CD4-positive, alpha-beta T cell treated with Interleukin-2 at 100 ng/mL for 4 hours (primary cell): ENCODE measurements around the gene UBA6.

Experiments used
- DNase-seq: peaks from one replicate; pipeline ENCODE4 v3.0.0-alpha.2; 2020; ENCODE audit warnings: low spot score

UBA6 gene

DNA sequence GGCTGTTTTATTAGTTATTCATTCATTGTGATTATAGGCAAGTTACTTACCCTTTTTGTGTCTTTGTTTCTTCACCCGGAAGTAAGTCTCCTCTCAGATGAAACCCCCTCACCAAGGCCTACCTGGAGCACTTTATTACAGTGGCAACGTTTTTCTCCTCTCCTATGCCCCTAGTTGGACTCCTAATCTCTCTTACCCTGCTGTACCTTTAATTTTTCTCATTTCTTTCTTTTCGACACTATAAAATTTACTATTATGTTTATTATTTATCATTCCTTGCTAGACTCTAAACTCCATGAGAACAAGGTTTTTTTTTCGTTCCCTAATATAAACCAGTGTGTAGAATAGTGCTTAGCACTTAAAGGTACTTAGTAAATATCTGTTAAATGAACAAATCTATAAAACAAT lies 124.9 kb downstream of the UBA6 start:
- no peak for DNase-seq

DNA sequence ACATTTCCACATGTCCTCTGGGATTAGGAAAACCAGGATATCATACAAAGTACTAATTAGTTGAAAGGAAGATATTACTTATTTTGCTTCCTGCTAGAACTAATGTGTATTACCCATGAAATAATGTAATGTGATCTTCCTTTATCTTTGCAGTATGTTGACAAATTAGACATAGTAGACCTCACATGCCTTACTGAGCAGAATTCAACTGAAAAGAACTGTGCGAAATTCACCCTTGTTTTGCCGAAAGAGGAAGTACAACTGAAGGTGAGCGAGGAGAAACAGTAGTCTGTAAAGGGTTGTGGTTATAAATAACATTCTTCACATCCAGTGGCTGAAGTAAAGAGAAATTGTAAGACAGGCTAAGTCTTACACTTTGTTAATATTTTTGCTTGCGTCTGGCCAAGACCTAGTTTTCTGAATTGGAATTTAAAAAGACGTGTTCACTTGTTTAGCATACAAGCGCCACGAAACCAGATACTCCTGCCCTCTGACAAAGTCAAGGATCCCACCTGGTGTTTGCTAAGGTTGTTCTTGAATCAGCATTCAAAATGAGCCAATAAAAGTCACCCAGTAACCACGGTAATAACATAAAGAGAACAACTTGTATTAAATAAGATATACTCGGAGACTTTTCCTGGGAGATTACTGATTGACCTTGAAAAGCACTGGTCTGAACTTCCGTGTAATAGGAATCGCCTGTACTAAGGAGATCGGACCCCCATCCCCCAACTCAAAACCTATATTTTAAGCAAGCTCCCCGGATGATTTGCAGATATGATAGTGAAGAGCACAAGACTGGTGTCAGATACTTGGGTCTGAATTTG lies 125.5 kb downstream of the UBA6 start:
- DNase-seq = no peak

DNA sequence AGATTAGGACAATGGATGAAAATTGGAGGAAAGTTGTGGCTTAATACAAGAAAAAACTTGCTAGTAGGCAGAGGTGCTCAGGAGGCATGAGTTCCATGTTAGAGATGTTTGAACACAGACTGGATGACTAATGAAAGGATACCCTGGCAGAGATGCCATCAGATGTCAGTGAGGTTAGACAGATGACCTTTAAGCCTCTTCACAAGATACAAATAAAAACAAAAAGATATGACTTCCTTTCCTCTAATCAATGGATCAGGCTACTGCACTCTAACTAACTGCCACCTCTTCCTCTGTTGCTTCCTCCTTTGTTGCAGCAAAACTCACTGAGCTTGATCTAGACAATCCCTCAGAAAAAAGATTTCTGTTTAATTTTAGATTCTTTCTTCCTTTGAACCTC lies 127.8 kb downstream of the UBA6 start:
- DNase-seq = peak; percentile 23

DNA sequence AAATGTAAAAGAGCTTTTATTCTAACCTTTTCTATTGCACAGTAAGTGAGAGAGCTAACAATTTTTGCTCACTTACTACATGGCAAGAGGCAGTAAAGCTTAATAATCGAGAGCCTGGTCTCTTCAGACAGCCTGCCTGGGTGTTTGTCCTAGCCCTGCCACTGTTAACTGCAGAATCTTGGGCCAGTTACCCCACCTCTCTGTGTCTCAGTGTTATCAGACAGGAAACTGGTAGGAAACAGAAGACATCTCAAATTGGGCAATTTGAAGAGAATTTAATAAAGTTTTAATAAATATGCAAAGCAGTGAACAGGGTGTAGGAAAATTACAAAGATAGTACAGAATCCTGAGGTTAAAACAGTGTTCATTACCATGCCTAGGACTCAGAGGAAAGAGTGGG lies 129.0 kb downstream of the UBA6 start:
- no peak for DNase-seq

DNA sequence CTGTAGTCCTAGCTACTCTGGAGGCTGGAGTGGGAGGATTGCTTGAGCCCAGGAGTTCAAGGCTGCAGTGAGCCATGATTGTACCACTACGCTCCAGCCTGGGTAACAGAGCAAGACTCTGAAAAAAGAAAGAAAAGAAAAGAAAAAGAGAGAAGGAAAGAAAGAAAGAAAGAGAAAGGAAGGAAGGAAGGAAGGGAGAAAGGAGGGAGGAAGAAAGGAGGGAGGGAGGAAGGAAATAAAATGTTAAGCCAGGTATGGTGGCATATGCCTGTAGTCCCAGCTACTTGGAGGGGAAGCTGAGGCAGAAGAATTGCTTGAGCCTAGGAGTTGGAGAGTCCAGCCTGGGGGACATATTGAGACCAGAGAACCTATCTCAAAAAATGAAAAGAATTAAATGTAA lies 130.4 kb downstream of the UBA6 start:
- DNase-seq = no peak

DNA sequence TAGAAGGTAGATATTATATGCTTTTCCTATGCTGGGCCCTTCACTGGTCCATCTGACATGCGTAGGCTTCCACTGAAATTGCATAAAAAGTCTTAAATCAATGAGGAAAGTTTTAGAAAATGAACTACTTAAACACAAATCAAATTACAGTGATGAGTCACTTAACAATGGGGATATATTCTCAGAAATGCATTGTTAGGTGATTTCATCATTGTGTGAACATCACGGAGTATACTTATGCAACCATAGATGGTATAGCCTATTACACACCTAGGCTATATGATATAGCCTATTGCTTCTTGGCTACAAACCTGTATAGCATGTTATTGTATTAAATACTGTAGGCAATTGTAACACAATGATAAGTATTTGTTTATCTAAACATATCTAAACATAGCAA lies 132.1 kb downstream of the UBA6 start:
- no peak for DNase-seq

DNA sequence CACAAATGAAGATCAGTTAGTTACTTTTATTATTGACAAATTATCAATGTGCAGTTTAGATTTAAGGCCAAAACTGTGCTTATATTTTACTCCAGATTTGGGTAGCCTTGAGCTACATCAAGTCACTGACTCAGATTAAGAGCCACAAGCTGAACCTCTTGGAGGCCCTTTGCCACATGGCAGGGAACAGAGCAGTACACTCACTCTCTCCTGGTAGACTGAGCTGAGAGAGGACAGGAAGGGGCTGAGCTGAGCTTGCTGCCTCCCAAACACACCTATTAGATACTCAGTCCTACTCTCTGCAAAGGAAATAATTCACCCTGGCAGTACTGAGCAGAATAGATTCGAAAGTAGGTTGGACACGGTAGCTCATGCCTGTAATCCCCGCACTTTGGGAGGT lies 134.6 kb downstream of the UBA6 start:
- DNase-seq = no peak

DNA sequence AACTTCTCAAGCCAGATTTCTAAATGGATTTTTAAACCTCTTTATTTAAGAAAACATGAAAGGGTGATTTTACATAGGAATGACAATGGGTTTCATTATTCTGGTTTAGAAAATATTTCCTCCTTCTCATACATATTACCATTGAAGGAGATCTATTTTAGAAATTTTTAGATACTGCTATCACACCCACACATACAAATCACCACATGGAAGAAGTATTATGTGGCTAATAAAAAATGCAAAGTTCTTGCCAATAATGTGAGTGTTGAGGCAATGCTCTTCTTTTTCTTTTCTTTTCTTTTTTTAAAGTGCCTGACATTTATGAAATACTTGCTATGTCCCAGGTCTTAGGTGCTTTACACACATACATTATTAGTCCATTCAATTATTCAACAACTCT lies 135.7 kb downstream of the UBA6 start:
- DNase-seq = no peak
